ENCODE data around the gene MEG3.

MEG3 gene

GRCh38 chr14:100890061-100890850 lies 64.3 kb downstream of the MEG3 start:
- TF ChIP-seq CTCF (IDR thresholded peaks at IDR 0.05) = no peak
- Mint-ChIP-seq H3K9me3 (peaks cover 3% of the 10 kb centered on the region), H3K27ac (no peak overlapping the region), H3K4me1 (peaks cover 50% of the 10 kb centered on the region), H3K4me3 (no peak overlapping the region), H3K36me3 (ENCODE audit: low read depth) (no peaks in the 10 kb centered on the region), H3K27me3 (ENCODE audit: low read depth, poor library complexity) (peaks cover 26% of the 10 kb centered on the region)
- DNase-seq = no peak

GRCh38 chr14:100891051-100891450 lies 65.1 kb downstream of the MEG3 start:
- DNase-seq = no peak
- no peaks in the 10 kb centered on the region for H3K9me3 Mint-ChIP-seq
- peaks cover 51% of the 10 kb centered on the region for H3K4me1 Mint-ChIP-seq
- peaks cover 21% of the 10 kb centered on the region for H3K27me3 Mint-ChIP-seq (ENCODE audit: low read depth, poor library complexity)
- H3K27ac Mint-ChIP-seq = no peak overlapping the region
- no peak overlapping the region for H3K4me3 Mint-ChIP-seq
- no peak for TF ChIP-seq CTCF (IDR thresholded peaks at IDR 0.05)
- no peaks in the 10 kb centered on the region for H3K36me3 Mint-ChIP-seq (ENCODE audit: low read depth)

GRCh38 chr14:100891501-100892445 lies 65.9 kb downstream of the MEG3 start:
- Mint-ChIP-seq H3K36me3 (ENCODE audit: low read depth) (no peaks in the 10 kb centered on the region), H3K4me3 (no peak overlapping the region), H3K9me3 (no peaks in the 10 kb centered on the region), H3K27me3 (ENCODE audit: low read depth, poor library complexity) (peaks cover 23% of the 10 kb centered on the region), H3K4me1 (peaks cover 56% of the 10 kb centered on the region), H3K27ac (no peak overlapping the region)
- TF ChIP-seq CTCF (IDR thresholded peaks at IDR 0.05) = no peak
- DNase-seq = no peak

GRCh38 chr14:100892496-100893227 lies 66.7 kb downstream of the MEG3 start:
- H3K9me3 Mint-ChIP-seq = no peaks in the 10 kb centered on the region
- H3K27ac Mint-ChIP-seq = peak overlapping the region; percentile 39
- H3K27me3 Mint-ChIP-seq (ENCODE audit: low read depth, poor library complexity) = peaks cover 19% of the 10 kb centered on the region
- peaks cover 64% of the 10 kb centered on the region for H3K4me1 Mint-ChIP-seq
- H3K36me3 Mint-ChIP-seq (ENCODE audit: low read depth) = no peaks in the 10 kb centered on the region
- no peak for DNase-seq
- no peak for TF ChIP-seq CTCF (IDR thresholded peaks at IDR 0.05)
- no peak overlapping the region for H3K4me3 Mint-ChIP-seq

GRCh38 chr14:100893228-100893601 lies 67.3 kb downstream of the MEG3 start:
- DNase-seq = no peak
- Mint-ChIP-seq H3K4me1 (peaks cover 64% of the 10 kb centered on the region), H3K27me3 (ENCODE audit: low read depth, poor library complexity) (peaks cover 16% of the 10 kb centered on the region), H3K9me3 (no peaks in the 10 kb centered on the region), H3K4me3 (no peak overlapping the region), H3K27ac (no peak overlapping the region), H3K36me3 (ENCODE audit: low read depth) (no peaks in the 10 kb centered on the region)
- TF ChIP-seq CTCF (IDR thresholded peaks at IDR 0.05) = no peak
